Measurements from ENCODE around the gene LZTR1. TPM values are rescaled to one million over a fixed set of nuclear protein-coding genes. Genes with fewer than 3 reads are reported as not detected.
"Not testable (repeated sequence)": the region's sequence is repeated elsewhere in the genome, so short reads cannot be mapped to it uniquely, and the experiment has no call there.

Gene LZTR1
- total RNA-seq, 1 experiment from 2014 or later: 13.0 TPM

GRCh38 chr22:20996598-20997535 lies 14.8 kb downstream of the LZTR1 start:
- DNase-seq (ENCODE audit: low read depth): no peak

DNA sequence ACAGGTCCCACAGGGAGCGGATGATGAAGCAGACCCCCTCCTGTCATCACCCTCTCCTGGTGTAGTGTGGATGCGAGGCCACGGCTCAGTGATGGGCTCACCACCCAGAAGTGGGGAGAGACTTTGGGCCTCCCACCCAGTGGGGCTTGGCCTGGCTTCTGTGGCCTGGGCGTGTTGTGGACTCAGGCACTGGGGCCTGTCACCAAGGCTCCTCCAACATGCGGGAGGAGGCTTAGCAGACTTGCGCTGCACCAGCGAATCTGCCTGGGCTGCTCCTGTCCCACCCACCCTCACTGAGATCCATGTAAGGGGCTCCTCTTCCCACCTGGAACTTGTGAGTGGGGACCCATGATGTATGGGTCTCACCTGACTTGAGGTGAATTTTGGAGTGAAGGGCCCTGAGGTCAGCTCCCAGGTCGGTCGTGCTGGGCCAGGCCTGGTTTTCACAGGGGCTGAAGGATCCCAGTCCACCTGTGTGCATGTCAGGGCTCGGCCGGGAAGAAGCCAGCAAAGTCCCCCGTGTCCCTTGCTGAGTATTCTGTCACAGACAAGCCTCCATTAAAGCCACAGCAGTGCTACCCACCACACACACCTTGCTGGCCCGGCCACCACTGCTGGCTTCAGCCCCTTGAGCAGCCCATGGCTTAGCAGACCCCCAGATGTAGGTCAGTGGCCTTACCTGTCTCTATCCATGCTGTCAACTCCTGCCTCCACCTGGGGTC lies 15.6 kb downstream of the LZTR1 start:
- DNase-seq (ENCODE audit: low read depth): no peak

- DNase-seq (ENCODE audit: low read depth): peak; percentile 23
These were observed 16.6 kb downstream of the LZTR1 start for GRCh38 chr22:20998411-20999336.

DNA sequence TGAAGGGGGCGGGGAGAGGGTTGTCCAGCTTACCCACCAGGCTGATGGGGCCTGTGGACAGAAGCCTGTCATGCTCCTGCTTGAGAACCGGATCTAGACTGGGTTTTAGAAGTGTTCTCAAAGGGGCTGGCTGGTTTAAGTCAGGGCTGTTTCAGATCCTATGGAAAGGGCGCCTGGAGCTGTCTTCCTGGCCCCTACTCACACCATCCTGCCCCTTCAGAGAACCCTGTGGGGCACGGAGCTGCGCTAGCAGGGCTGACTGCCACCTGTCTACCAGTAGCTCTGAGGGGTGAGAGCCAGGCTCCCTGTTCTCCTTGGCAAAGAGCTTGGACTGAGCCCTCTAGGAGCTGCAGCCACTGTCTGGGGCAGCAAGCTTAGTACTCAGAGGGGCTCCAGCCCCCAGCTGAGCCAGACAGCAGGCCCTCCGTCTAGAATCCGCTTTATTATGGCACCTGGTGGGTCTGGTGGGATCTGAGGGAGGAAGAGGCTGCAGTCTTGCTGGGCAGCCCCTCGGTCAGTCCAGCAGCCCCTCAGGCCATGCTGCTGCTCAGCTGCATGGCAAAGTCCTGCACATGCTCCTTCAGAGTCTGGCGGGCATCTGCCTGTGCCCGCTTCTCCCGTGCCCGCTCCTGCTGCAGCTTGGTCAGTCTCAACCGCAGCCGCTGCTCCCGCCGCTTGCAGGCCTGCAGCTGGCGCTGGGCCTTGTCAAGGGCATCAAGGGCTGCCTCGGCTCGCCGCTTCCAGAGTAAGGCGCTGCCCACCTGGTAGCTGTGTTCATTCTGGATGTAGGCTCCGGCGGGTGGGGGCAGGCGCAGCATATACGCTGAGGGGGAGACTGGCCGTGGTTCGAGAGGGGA lies 17.5 kb downstream of the LZTR1 start:
- no peak for DNase-seq (ENCODE audit: low read depth)

- no peak for DNase-seq (ENCODE audit: low read depth)
These were observed 18.3 kb downstream of the LZTR1 start for GRCh38 chr22:21000207-21000986.

DNA sequence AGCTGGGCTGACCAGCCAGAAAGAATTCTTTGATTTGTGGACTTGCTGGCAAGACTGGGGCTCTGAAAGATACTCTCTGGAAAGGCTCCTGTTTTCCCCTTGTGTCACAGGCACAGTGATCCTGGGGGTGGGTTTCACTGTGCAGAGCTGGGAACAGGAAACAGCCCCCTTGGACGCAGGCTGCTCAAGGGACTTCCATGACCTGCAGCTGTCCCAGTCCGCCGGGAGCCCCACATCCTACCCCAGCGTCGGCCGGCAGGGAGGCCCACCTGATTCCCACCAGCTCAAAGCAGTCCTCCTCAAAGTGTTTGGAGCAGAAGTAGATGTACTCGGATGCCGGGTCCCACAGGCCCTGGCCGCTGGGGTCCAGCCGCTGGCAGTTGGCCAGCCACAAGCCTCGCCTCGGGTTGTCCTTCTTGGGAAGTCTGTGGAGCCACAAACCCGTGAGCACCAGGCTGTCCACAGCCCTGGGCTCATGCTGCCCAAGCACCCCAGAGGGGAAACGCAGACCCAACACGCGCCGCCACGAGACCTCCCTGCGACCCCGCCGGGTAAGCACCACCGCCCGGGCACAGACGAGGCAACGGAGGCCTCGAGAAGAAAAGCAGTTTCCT lies 19.0 kb downstream of the LZTR1 start:
- DNase-seq (ENCODE audit: low read depth): no peak

DNA sequence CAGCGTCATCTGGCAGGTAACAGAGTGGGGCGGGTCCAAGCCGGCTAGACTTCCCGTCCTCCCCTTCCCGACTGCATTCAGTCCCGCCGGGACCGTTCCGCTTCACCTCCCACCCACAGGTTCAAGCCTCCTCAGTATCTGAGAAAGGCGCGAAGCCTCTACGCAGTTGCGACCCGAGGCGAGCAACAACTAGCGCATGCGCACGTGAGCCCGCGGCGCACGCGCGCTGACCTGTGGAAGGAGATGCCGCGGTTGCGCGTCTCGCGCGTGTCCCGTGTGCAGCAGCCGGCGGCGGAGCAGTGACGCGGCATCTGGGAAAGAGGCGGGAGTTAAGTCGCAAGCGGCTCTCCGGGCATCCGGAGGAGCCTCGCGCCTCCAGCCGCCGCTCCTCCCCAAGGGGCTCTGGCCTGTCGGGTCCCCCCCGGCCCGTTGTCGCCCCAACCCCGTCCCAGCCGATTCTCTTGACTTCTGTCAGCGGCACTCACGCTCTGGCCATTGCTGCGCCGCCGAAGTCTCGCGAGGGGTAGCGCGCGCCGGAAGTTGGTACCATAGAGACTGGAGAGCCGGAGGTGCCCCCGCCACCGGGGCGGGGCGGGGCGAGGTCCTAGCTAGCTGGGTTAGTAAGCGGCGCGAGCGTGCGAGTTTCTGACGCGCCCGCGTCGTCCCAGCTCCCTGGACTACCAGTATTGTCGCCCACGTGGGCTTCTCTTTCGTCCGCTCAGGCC lies 19.7 kb downstream of the LZTR1 start, which contains the start of gene THAP7:
THAP7 (minus strand) TSS at position 518 of the 725 bp plus-strand sequence; CDS start at position 311, 207 bp downstream.
- peak; percentile 92 for DNase-seq (ENCODE audit: low read depth)

- DNase-seq (ENCODE audit: low read depth): no peak
These were observed 21.7 kb downstream of the LZTR1 start for GRCh38 chr22:21003782-21004181.

DNA sequence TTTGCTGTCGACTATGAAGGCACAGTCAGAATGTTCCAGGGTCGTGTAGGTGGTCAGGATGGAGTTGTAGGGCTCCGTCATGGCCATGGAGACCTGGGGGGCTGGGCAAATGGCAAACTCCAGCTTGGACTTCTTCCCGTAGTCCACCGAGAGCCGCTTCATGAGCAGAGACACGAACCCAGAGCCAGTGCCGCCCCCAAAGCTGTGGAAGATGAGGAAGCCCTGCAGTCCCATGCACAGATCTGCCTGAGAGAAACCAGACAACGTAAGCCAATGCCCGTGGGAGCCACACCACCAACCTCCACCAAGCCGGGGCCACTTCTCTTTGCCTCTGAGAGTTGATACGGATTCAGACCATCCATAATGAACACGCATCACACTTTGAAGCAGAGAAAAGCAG lies 27.1 kb downstream of the LZTR1 start:
- not testable (repeated sequence) for DNase-seq (ENCODE audit: low read depth)

- peak; percentile 46 for DNase-seq (ENCODE audit: low read depth)
These were observed 27.7 kb downstream of the LZTR1 start for GRCh38 chr22:21009638-21010425.

DNA sequence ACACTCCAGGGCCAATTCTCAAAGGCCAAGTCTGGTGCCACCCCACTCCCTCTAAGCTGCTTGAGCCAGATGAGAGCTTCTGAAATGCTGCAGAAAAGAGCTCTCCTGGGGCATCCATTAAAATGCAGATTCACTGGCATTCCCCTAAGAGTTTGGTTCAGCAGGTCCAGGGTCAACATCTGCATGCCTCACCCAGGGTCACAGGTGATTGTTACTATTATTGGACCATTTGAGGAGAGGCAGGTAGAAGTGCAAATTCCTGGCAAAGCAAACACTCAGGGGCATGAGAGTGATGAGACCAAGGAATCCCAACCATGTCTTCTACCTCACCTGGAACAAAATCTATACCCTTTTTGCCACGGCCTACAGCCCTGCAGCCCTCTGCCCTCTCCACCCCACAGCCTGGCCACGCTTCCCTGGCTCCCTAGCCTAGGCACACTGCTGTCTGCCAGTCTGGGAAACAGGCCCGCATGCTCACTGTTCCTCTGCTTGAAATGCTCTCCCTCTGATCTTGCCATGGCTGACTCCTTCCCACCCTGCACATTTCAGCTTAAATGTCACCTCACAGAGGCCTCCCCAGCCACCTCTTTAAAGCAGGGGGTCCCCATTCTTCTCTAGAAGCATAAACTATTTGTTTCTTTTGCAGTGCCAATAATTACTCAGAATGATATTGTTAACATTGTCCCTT lies 28.5 kb downstream of the LZTR1 start:
- DNase-seq (ENCODE audit: low read depth): no peak

- DNase-seq (ENCODE audit: low read depth): no peak
These were observed 30.6 kb downstream of the LZTR1 start for GRCh38 chr22:21012446-21013407.

DNA sequence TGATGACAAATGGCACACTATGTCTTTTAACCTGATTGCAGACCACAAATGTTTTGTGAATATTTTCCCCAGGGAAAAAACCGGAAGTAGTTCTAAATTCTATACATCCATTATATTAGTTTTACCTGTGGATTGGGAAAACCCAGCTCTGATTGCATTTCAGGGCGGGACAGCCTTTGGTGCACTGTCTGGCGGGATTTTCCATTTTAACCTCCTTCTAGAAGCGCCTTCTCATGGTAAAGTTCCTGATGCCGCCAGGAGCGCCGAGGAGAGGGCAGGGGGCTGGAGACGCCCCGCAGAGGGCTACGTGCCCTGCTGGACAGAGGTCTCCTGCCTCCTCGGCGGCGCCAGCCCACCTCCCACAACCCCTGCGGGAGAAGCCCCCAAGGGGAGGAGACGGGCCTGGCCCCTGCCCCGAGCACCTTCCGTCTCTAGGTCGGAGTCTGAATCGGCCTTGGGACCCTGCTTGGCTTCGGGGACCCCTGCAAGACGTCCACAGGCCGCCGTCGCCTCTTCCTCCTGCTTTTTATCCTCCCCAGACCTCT lies 31.6 kb downstream of the LZTR1 start:
- DNase-seq (ENCODE audit: low read depth): no peak

DNA sequence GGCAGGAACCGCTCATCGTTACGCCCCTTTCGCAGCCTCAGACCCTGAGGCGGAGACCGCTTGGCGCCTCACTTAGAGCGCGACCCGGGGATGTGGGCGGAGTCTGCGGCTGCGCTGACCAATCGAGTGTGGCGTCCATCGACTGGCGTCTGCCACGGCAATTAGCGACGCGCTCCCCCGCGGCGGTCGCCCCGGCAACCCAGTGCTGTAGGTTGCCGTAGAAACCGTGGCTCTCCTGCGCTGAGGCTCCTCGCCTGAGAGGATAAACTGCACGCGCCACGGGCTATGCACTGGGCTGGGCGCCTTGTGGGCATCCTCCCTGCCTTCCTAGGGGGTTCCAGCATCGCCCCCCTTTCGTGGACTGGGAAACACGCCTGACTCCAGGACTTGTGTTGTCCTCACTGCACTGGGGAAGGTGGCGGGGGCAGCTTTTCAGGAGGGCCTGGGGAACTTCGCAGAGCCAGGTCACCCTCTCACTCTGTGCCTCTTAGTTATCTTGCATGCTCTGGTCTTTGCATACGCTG lies 32.2 kb downstream of the LZTR1 start:
- peak; percentile 94 for DNase-seq (ENCODE audit: low read depth)

DNA sequence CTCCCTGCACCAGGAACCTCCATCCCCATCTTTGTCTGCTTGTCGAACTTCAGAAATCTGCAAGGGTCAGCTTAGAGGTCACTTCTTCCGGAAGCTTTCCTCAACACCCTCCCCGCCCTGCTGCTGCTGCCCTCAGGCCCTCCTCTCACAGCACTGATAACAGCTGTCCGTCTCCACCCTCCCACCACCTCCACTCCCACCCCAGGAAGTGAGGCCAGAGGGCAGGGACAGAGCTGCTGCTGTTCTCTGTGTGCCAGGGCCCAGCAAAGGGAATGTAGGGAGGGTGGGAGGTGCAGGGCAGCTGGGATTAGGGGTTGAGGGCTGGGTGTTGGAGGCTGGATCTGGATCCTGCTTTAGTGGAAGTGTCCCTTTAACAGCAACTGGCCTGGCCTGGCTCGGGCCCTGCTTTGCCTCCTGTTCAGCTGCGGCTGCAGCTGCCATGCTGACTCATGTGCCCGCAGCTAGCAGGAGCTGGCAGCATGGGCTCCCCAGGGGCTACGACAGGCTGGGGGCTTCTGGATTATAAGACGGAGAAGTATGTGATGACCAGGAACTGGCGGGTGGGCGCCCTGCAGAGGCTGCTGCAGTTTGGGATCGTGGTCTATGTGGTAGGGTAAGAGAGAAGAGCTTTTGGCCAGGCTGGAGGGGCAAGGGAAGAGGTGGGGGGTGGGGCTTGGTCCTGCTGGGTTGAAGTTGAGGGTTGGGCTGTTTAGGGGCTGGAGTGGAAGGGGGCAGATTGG lies 32.8 kb downstream of the LZTR1 start, which contains the start of gene P2RX6:
P2RX6 (plus strand) TSS at position 440 of the 740 bp plus-strand sequence; CDS start at position 450, 10 bp downstream.
- peak; percentile 71 for DNase-seq (ENCODE audit: low read depth)

Data from M059J (cell line).